Islet precursor cell (in vitro differentiated cells): Measurements from ENCODE around the gene SEMA6A.

Source experiments
- DNase-seq: peaks from one replicate; pipeline ENCODE4 v3.0.0-alpha.2; 2018

SEMA6A gene

GRCh38 chr5:116574367-116575325, at the start of gene SEMA6A:
SEMA6A (minus strand) TSS chr5:116574823; CDS start chr5:116504944, 69,879 bp downstream.
- DNase-seq = peak; percentile 99

GRCh38 chr5:116622375-116623050, 47.9 kb upstream of the SEMA6A start:
- no peak for DNase-seq

GRCh38 chr5:116621599-116621998, 47.0 kb upstream of the SEMA6A start:
- DNase-seq = no peak

DNA sequence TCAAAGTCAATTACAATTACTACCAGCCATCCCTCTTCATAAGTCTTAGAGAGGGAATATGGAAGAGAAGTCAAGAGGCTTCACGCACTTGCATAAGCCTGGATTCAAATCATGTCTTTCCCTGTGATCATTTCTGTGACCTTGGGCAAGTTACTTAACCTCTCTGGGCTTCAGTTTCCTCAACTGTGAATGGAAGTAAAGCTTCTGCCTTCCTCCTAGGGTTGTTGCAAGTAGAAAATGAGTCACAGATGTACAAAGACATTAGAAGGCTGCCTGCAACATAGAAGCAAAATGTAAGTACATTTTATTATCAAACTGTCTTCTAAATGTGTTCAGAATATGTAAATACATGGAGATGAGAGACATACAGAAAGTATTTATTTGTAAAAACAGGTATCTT, 42.3 kb upstream of the SEMA6A start:
- DNase-seq = no peak

GRCh38 chr5:116614603-116614920, 39.9 kb upstream of the SEMA6A start:
- DNase-seq = no peak

DNA sequence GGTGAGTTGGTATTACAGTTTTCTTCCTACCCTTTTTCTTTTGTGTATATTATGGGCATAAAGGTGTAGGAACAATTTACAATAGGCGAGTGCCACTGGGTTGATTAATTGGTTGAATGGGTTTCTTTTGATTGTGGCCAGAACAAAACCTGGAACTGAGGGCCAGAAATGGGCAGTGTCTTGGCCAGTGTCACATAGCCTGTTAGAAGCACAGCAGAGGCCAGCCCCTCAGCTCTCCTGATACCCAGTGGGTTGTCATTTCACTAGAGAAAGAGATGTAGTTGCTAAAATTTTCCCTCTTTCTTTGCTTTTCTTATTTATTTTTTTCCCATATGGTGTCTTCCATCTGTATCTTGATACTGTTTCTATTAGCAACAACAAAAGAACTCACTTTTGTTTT, 38.8 kb upstream of the SEMA6A start:
- no peak for DNase-seq

- DNase-seq = no peak
Observed at GRCh38 chr5:116612431-116612830, 37.8 kb upstream of the SEMA6A start.

DNA sequence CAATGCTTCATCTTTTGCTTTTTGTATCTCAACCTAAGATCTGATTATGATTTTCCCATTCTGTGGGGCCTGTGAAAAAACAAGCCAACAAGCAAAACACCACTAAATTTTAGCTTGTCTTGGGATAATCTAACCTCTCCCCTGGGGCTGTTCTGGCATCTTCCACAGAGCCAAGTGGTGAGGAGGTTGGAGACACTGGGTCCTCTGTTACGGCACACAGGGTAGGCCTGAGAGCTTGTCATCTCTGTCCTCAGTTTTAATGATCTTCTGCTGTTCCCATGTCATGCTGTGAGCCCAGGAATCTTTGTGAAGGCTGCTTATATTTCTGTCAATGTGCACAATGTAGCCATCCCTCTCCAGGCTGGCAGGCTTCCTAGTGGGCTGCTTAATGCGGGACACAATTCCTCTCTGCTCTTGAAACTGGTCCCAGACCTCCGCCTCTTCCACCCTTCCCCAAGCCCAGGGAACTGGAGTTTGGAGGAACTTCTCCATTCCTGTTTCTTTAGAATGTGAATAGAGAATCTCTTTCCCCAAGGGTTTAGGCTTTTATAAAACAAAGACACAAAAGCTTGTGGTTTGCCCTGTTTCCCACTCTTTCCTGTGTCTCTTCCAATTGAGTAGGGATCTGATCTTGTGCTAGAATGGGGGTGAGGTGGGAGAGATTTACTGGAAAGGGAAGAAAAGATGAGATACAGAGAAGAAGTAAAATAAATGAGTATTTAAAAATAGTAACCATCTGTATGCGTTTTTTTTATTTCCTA, 30.9 kb upstream of the SEMA6A start:
- DNase-seq = no peak

DNA sequence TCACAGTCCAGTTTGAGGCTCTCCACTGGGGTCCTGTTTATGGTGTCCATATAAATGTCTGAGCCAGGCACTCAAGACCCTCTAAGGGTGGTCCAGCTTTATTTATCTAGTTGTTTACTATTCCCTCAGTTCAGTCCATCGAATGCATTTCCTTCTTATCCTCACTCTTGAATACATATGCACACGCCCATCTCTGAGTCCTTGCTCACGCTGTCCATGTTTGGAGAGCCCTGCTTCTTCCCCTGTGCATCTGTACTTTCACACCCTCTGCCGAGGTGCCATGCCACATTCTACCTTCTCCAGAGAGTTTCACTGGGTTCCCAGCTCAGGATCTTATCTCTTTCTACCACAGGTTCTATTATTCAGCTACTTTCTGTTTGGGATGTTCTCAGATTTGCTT, 30.2 kb upstream of the SEMA6A start:
- no peak for DNase-seq

DNA sequence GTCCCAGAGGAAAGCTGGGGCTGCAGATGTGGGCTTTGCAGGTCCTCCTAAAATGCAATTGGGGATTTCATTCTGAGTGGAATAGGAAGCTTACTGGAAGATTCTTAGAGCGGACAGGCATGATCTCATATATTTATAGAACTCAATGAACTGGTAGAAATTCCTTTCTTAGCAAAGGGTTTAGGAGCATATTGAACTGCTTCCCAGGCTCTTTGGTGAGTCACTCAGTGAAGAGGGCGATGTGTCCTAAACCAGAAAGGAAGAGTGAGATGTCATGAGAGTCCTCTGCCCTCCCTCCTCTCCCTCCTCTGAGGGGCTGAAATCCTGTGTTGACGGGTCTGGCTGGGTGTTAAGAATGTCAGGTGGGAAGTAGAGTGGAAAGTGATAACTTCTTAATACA, 26.3 kb upstream of the SEMA6A start:
- no peak for DNase-seq

GRCh38 chr5:116598911-116599310, 24.3 kb upstream of the SEMA6A start:
- DNase-seq = no peak

- no peak for DNase-seq
Observed at GRCh38 chr5:116595498-116595897, 20.9 kb upstream of the SEMA6A start.

GRCh38 chr5:116593340-116593739, 18.7 kb upstream of the SEMA6A start:
- no peak for DNase-seq

DNA sequence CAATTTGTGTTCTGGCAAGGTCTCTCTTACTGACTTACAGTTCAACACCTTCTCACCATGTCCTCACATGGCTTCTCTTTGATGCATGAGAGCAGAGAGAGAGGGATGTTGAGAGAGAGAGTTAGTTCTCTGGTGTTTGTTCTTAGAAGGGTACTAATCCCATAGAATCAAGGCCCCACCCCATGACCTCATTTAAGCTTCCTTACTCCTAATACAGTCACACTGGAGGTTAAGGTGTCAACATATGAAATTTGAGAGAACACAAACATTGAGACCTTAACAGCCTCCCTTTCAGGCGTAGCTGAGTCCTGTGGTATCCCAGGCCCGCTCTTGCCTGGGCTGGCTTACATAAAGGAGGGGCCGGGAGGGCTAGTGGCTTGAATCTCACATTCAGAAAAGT, 10.6 kb upstream of the SEMA6A start:
- no peak for DNase-seq

- DNase-seq = no peak
Observed at GRCh38 chr5:116583862-116584222, 9.2 kb upstream of the SEMA6A start.

DNA sequence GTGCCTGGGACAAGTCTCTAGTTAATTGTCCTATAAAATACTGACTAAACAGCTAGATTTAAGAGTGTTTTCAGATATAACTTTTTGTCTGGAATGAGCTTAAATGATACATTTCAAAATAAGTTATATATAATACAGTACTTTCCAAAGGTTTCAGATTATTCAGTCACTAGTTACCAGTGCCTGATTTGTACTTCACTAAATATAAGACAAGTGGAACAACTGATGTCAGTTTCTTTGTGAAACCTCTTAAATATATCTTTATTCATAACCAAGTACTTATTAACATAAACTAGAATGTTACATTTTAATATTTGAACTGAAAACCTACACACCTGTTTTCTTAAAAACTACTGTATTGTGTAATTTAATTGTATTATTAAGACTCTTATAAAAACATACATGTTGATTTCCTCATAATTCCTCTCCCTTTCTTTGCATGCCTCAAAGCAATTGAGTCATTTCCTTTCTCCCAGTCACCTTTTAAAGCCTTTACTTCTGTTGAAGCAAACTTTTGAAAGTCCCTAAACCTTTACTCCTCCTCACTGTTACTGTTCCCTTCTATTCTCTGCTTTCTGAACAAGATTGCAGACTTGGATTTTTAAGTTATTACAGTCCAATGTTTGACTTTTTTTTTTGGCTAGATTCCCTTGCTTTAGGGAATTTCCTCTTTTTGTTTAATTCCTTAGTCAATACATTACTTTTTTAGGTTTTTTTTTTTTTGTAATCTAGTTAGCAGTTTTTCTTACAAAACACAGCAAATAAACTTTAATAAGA, 8.7 kb upstream of the SEMA6A start:
- DNase-seq = no peak

- DNase-seq = no peak
Observed at GRCh38 chr5:116581910-116582309, 7.3 kb upstream of the SEMA6A start.

DNA sequence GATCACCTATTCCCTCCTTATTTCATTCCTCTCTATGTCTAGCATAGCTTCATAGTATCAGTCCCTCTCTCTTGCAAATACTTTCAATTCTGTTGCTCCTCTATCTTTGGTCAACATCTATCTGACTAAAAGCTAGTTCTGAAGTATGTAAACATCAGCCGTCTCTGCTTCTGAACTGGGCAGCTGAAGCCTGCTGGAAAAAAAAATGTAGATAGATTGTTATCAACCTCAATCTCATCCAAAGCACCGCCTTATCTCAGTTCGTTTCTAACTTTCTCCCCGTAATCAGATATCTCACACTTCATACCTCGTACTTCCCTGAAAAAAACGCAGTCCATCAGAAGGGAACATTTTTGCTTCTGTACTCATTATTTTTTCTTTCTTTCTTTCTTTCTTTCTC, 4.5 kb upstream of the SEMA6A start:
- DNase-seq = no peak

DNA sequence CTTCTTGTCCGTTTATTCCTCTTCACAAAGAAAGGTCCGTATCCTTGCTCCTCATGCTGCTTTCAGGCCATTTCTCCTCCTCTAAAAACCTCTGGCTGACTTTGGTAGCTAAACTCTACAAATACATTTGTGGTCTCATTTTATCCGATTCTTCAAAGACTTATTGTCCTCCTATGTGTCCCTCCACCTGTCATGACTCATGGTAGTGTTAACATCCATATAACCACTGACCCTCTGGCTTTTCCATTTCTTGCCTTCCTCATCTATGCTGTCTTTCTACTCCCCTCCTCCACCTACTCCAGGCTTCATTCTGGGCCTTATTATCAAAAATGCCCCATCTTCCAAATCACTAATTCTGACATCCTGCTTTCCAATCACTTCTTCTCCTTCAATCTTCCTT, 4.1 kb upstream of the SEMA6A start:
- DNase-seq = no peak

DNA sequence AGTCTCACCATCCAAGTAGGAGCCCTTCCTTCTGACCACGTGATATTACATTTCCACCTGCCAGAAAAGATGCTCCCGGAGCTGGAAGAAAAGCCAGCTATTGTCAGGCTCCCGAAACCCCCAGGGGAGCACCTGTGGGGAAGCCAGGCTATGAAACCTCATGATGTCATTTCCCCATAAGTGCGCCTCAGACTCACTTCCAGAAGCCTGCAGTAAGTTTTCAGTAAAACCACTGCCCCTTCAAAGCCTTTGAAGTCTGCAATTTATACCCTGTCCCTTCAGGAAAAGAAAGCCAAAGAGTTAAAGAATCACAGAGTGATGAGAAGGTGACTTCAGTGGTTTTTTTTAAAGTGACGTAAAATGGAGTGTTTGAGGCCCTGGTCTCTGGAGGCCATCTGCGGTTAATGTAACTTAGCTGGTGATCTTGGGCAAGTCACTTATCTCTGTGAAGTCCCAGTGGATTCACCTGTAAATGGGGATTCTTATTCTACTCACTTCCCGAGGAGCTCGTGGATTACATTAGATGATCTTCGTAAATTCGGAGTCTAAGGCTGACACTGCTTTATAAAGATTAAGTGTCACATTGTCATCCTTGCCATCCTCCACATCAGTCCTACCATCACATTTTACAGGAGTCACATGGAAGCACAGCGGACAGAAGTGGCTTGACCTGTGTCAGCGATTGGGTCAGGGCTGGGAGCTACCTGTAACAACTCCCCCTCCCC, 2.6 kb upstream of the SEMA6A start:
- peak; percentile 96 for DNase-seq

GRCh38 chr5:116576053-116576713, 1.6 kb upstream of the SEMA6A start:
- peak; percentile 96 for DNase-seq
